Measurements from ENCODE around the gene SAG.

SAG gene

GRCh38 chr2:233288663-233289062, 19.0 kb upstream of the SAG start:
- no peak for DNase-seq (ENCODE audit: low read depth)

DNA sequence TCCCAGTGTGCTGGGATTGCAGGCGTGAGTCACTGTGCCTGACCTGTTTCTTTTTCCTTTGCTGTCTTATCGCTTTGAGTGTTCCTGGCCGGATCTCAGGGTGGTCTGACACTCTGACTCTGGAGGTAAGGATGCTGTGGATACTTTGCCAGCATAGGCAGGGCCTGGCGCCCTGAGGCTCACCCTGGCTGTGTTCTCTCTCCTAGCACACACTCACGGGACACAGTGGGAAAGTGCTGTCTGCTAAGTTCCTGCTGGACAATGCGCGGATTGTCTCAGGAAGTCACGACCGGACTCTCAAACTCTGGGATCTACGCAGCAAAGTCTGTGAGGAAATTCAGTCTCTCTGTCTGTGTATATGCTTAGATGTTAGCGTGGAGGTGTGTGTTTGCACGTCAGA, 18.0 kb upstream of the SAG start:
- DNase-seq (ENCODE audit: low read depth) = no peak

GRCh38 chr2:233290051-233290845, 17.4 kb upstream of the SAG start:
- no peak for DNase-seq (ENCODE audit: low read depth)

- no peak for DNase-seq (ENCODE audit: low read depth)
These were observed 11.7 kb upstream of the SAG start for GRCh38 chr2:233295891-233296290.

DNA sequence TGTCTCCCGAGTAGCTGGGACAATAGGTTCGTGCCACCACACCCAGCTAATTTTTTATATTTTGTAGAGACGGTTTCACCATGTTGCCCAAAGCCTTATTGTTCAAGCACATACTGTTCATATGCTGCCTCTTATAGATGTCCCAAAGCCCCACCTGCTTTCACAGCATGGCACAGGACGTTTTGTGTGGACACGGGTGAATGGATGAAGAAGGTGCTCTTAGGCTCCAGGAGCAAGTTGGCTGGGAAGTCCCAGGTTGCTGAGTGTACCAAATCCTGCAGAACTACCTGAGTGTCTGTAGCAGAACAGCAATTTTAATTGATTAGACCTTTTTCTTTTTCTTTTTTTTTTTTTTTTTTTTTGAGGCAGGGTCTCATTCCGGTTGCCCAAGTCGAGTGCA, 10.5 kb upstream of the SAG start:
- no peak for DNase-seq (ENCODE audit: low read depth)

DNA sequence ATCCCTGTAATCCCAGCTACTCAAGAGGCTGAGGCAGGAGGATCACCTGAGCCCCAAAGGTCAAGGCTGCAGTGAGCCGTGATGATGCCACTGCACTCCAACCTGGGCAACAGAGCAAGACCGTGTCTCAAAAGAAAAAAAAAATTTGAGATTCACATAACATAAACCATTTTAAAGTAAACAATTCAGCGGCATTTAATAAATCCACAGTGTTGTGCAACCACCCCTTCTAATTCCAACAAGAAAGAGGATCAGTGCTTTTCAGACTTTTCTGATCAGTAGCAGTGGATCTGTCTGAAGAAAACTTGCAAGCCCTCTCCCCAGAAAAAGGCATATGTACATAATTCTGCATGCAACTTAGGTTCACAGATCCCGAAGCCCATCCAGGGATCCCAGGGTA, 7.2 kb upstream of the SAG start:
- no peak for DNase-seq (ENCODE audit: low read depth)

DNA sequence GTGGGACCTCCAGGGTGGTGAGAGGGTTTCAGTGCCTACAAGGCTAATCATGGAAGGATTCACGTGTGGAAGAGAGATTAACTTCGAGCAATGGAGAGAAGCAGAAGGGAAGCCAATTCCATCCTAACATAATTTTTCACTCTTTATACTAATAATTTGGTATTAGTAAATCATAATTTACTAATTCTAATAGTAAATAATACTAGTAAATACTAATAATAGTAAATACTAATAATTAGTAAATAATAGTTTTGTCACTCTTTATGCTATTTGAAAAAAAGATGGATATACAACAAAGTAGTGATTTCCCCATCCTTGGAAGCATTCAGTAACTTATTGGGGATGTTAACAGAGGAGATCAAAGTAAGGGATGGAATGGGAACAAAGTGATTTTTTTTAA, 6.4 kb upstream of the SAG start:
- DNase-seq (ENCODE audit: low read depth) = no peak

- DNase-seq (ENCODE audit: low read depth) = no peak
These were observed 5.8 kb upstream of the SAG start for GRCh38 chr2:233301811-233302210.

GRCh38 chr2:233303252-233303651, 4.4 kb upstream of the SAG start:
- DNase-seq (ENCODE audit: low read depth) = no peak

DNA sequence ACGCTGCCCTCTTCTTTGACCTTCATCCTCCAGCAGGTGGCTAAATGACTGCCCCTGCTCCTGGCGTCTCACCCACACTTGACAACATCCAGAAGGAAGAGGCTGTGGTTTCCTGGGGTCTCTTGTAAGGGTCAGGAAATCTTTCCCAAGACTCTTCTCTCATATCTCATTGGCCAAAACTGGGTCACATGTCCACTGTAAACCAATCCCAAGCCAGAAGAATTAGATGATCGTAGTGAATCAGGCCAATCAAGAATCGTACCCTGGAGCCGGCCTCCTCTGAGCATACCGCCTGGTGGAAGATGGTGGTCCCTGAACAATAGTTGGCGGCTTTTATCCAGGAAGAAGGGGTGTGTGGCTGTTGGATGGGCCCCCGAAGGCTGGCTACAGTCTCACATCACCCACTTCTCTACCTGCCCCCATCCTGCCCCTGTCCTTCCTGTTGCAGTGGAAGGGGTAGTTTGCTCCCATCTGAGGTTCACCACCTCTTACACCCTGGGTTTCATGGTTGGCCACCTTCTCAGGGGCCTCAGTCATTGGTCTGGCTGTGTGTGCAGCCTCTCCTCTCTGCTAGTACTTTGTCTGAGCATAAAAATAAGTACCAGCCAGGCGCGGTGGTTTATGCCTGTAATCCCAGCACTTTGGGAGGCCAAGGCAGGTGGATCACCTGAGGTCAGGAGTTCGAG, 3.8 kb downstream of the SAG start:
- no peak for DNase-seq (ENCODE audit: low read depth)

DNA sequence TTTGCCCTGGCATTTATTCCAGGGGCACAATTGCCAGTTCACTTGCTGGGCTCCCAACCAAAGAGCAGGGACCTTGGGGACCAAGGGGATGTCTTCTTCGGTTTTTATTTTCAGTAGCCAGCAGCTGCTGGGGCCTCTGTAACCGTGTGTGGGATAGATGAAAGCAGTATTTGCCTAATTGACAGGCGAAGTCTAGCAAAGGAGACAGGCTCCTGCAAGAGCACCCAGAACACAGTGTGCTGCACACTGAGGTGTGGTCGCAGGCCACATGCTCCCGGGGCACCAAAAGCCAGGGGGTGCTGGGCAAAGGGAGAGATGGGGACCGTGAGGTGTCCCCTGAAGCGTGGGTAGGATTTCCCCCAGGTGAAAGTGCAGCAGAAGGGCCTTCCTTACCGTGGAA, 5.3 kb downstream of the SAG start:
- DNase-seq (ENCODE audit: low read depth) = no peak

GRCh38 chr2:233314180-233314925, 6.7 kb downstream of the SAG start:
- no peak for DNase-seq (ENCODE audit: low read depth)

DNA sequence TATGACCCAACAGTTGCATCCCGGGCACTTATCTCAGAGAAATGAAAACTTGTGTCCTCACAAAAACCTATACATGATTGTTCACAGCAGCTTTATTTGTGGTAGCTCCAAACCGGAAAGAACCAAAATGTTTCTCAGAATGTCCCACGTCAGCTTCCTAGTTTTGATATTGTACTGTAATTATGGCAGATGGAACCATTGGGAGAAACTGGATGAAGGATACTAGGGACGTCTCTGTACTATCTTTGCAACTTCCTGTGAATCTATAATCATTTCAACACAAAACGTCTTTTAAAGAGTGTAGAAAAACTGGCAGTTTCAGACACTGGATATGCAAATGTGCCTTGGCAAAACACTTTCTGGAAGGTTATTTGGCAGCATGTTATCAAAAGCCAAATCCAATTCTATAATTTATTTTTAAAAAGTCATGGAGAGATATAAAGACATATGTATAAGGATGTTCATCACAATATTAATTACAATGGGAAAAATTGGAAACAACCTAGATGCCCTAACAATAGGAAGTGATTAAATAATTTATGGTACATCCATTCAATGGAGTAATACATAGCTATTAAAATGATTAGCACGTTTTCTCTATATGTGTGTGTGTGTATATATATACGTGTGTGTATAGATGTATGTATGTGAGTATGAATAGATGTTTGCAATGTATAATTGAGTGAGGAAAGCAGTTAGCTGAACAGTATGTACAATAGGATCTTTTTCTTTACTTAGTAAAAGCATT, 9.8 kb downstream of the SAG start:
- DNase-seq (ENCODE audit: low read depth) = no peak

- no peak for DNase-seq (ENCODE audit: low read depth)
These were observed 11.6 kb downstream of the SAG start for GRCh38 chr2:233319256-233319655.

GRCh38 chr2:233320470-233320869, 12.9 kb downstream of the SAG start:
- no peak for DNase-seq (ENCODE audit: low read depth)

DNA sequence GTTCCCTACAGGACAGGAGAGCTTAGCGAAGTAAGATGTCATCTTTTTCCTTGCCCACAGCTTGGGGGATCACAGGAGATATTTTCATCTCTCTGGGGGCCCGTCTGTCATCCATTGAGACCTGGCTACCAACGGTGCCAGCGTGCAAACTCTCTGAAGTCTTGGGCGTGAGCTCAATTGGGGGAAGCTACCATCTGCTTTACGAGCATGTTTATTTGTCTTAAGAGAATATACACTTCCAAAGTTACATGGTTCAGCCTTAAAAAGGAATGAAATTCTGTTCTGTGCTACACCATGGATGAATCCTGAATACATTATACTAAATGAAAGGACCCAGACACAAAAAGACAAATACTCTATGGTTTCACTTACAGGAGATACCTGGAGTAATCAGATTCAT, 13.6 kb downstream of the SAG start:
- no peak for DNase-seq (ENCODE audit: low read depth)

- DNase-seq (ENCODE audit: low read depth) = no peak
These were observed 16.2 kb downstream of the SAG start for GRCh38 chr2:233323851-233324250.

- no peak for DNase-seq (ENCODE audit: low read depth)
These were observed 17.6 kb downstream of the SAG start for GRCh38 chr2:233325256-233325655.

DNA sequence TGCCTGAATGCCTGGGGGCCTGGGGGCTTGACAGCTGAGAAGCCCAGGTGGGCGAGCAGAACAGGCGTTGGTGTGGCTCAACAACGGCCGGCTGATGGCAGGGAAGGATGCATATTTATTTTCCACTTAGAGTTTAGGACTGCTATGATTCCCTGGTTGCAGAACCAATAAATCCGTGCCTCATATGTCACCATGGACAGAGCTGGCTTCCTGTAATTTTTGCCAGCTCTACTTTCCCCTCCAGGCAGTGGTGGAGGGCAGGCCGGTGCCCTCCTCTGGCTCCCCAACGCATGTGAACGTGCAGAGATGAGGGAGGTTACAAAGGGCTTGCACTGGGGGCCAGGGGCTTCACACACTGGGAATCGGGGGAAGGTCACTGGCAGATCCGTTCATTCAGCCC, 18.2 kb downstream of the SAG start:
- no peak for DNase-seq (ENCODE audit: low read depth)

DNA sequence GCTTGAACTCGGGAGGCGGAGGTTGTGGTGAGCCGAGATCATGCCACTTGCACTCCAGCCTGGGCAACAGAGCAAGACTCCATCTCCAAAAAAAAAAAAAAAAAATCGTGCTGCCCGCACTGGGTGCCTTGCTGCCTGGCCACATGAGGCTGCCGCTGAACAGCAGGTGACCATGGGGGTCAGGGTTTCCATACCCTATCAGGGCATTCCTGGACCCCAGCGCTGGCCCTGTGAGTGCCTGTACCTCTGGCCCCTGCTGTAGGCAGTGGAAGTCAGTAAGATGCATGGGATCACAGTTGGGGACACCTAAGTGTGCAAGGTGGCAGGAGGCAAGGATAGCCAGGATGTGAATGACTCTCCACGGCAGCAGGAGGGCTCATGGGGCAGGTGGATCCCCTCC, 18.9 kb downstream of the SAG start:
- DNase-seq (ENCODE audit: low read depth) = no peak

GRCh38 chr2:233328922-233329321, 21.3 kb downstream of the SAG start:
- DNase-seq (ENCODE audit: low read depth) = no peak

DNA sequence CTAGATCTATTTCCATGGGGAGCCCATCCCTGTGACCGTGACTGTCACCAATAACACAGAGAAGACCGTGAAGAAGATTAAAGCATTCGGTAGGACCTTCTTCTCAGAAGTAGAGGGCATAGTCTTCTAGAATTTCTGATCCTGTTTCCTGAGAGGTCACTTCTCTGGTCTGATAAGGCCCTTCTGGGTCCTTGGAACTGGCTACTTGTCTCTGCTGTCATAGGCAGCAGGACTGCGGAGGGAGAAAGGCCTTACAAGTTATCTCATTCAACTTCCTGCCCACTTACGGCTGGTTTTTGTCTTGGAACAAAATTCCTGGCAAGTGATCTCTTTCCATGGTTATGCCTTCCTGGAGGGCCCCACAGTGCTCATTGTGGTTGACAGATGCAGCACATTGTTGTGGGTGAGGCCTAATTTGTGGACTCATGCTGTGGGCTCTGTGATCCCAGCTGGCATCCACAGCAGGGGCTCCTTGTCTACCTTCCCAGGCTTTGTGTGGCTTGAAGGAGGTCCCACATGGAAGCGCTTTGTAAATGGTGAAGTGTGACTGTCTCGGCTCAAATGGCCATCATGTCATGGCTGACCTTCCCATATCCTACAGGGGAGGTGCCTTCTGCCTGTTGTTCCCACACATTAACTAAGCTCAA, 22.0 kb downstream of the SAG start:
- no peak for DNase-seq (ENCODE audit: low read depth)
